Natural killer cell (primary cell): Measurements from ENCODE around the gene CPHXL2. TPM values are rescaled to one million over a fixed set of nuclear protein-coding genes. Genes with fewer than 3 reads are reported as not detected.

Experiments used
- ATAC-seq, 3 donors: fragments of 150-1000 bp in 2 of 3; fragments of 200-7000 bp in 1 of 3; cut with Tn5 transposase; 1 replicate in 1 of 3; 2 replicates in 2 of 3; pipeline ENCODE4 v1.10.0; 2021; ENCODE audit warnings: mild to moderate bottlenecking in 2 of 3, moderate library complexity in 2 of 3
- DNase-seq, 2 donors: peaks; one replicate each; pipeline versions ENCODE4 v3.0.0 to v3.0.0-alpha.2; 2013 to 2021; ENCODE audit warnings: mixed read lengths in 1 of 2
- H3K27ac ChIP-seq: one replicate; pipeline ENCODE4 v1.5.1; 2013; ENCODE audit warnings: mild to moderate bottlenecking, low read length
- H3K27me3 ChIP-seq: one replicate; pipeline ENCODE4 v1.6.1; 2013; ENCODE audit warnings: low read length; ENCODE audit not compliant: control insufficient read depth, insufficient read depth
- H3K36me3 ChIP-seq: one replicate; pipeline ENCODE4 v1.6.1; 2013; ENCODE audit warnings: low read length; ENCODE audit not compliant: control insufficient read depth, insufficient read depth
- H3K4me1 ChIP-seq: one replicate; pipeline ENCODE4 v1.6.1; 2013; ENCODE audit warnings: low read length; ENCODE audit not compliant: control insufficient read depth, insufficient read depth
- H3K4me3 ChIP-seq: one replicate; pipeline ENCODE4 v1.5.1; 2013; ENCODE audit warnings: low read length
- H3K9me3 ChIP-seq: one replicate; pipeline ENCODE4 v1.6.1; 2013; ENCODE audit warnings: low read length; ENCODE audit not compliant: control insufficient read depth, insufficient read depth
- H3K27ac Mint-ChIP-seq, 2 donors: one replicate each; pipeline ENCODE4 v1.8.0; 2022; ENCODE audit warnings: mild to moderate bottlenecking in 2 of 2, mixed read lengths in 2 of 2, moderate library complexity in 1 of 2
- H3K27me3 Mint-ChIP-seq, 2 donors: one replicate each; pipeline ENCODE4 v1.8.0; 2022; ENCODE audit warnings: low read depth in 2 of 2, mixed read lengths in 2 of 2
- H3K36me3 Mint-ChIP-seq: one replicate; pipeline ENCODE4 v1.8.0; 2022; ENCODE audit warnings: mixed read lengths
- H3K4me1 Mint-ChIP-seq, 2 donors: one replicate each; pipeline ENCODE4 v1.8.0; 2022; ENCODE audit warnings: mixed read lengths in 2 of 2
- H3K4me3 Mint-ChIP-seq: one replicate; pipeline ENCODE4 v1.8.0; 2022; ENCODE audit warnings: mild to moderate bottlenecking, moderate library complexity, mixed read lengths
- H3K9me3 Mint-ChIP-seq, 2 donors: one replicate each; pipeline ENCODE4 v1.8.0; 2022; ENCODE audit warnings: mixed read lengths in 2 of 2
- CTCF ChIP-seq: fragments of 200-600 bp; IDR thresholded peaks from one replicate; pipeline ENCODE4 v1.8.0; 2022; ENCODE audit warnings: antibody characterized with exemption
- WGBS: methylation state at CpG from one replicate; pipeline ENCODE4 v1.1.7; 2013; ENCODE audit warnings: missing lambda C conversion rate; ENCODE audit not compliant: insufficient coverage; 5-methylcytosine and 5-hydroxymethylcytosine counted together
- intact Hi-C: fragments of 100-400 bp; cut with micrococcal nuclease; formaldehyde crosslinking; loops from one replicate; pipeline ENCODE4 v1.14.2; 2022
- total RNA-seq, 4 donors: library from RNA; stranded (reverse); fragments of 120-200 nt in 1 of 4; gene quantifications; one replicate each; pipeline versions ENCODE4 v1.2.3 to v1.2.4, GENCODE V29; 2013 to 2022

Gene CPHXL2
- total RNA-seq, 3 donors from 2014 or later (not counting 1 experiment from before 2014, with no cell fraction given) = not detected

- Histone ChIP-seq H3K27ac (no peak overlapping the region), H3K27me3 (no peaks in the 10 kb centered on the region), H3K36me3 (no peaks in the 10 kb centered on the region), H3K4me1 (no peaks in the 10 kb centered on the region), H3K9me3 (no peaks in the 10 kb centered on the region), H3K4me3 (no peak overlapping the region)
- intact Hi-C loops = no loop called here
- WGBS = 80% methylated on average over 5 of the region's 5 CpGs
- no peak overlapping the region for H3K4me3 Mint-ChIP-seq
- DNase-seq (no peak), ATAC-seq (no peak)
- no peaks in the 10 kb centered on the region for H3K4me1 Mint-ChIP-seq
- no peak overlapping the region for H3K27ac Mint-ChIP-seq
- H3K36me3 Mint-ChIP-seq = no peaks in the 10 kb centered on the region
- H3K27me3 Mint-ChIP-seq = no peaks in the 10 kb centered on the region
- no peaks in the 10 kb centered on the region for H3K9me3 Mint-ChIP-seq
- no peak for TF ChIP-seq CTCF
These were observed 2.6 kb upstream of the CPHXL2 start for GRCh38 chr16:75679366-75679765.

- no peak for DNase-seq
- no peak for ATAC-seq
- H3K4me3 ChIP-seq = no peak overlapping the region
- no peak for TF ChIP-seq CTCF
- no peaks in the 10 kb centered on the region for H3K4me1 ChIP-seq
- no peaks in the 10 kb centered on the region for H3K9me3 Mint-ChIP-seq
- no peaks in the 10 kb centered on the region for H3K36me3 Mint-ChIP-seq
- no peak overlapping the region for H3K27ac ChIP-seq
- no peaks in the 10 kb centered on the region for H3K27me3 ChIP-seq
- H3K9me3 ChIP-seq = no peaks in the 10 kb centered on the region
- intact Hi-C loops = no loop called here
- no peak overlapping the region for H3K4me3 Mint-ChIP-seq
- no peaks in the 10 kb centered on the region for H3K27me3 Mint-ChIP-seq
- H3K36me3 ChIP-seq = no peaks in the 10 kb centered on the region
- H3K27ac Mint-ChIP-seq = no peak overlapping the region
- no peaks in the 10 kb centered on the region for H3K4me1 Mint-ChIP-seq
These were observed 9.3 kb downstream of the CPHXL2 start for GRCh38 chr16:75667503-75667902.

- intact Hi-C loops = no loop called here
- WGBS = 81% methylated on average over 3 of the region's 4 CpGs
These were observed 16.0 kb downstream of the CPHXL2 start for GRCh38 chr16:75660726-75661302.

More at GRCh38 chr16:75660726-75661302, 16.0 kb downstream of the CPHXL2 start:
- no peaks in the 10 kb centered on the region for H3K27me3 ChIP-seq
- no peak for DNase-seq
- H3K4me3 ChIP-seq = no peak overlapping the region
- H3K4me1 Mint-ChIP-seq = peaks cover 18 to 25% of the 10 kb centered on the region in 2 donors
- peaks cover 17% of the 10 kb centered on the region for H3K36me3 Mint-ChIP-seq
- ATAC-seq = no peak
- no peak for TF ChIP-seq CTCF
- H3K4me3 Mint-ChIP-seq = no peak overlapping the region
- peaks cover 41% of the 10 kb centered on the region for H3K36me3 ChIP-seq
- H3K27me3 Mint-ChIP-seq = no peaks in the 10 kb centered on the region
- H3K4me1 ChIP-seq = no peaks in the 10 kb centered on the region
- H3K9me3 ChIP-seq = no peaks in the 10 kb centered on the region
- peak overlapping the region; percentile 31 to 73 for H3K27ac Mint-ChIP-seq
- no peaks in the 10 kb centered on the region for H3K9me3 Mint-ChIP-seq
- no peak overlapping the region for H3K27ac ChIP-seq
